H54 (cell line): ENCODE data around the gene TMEM213.
A peak's percentile ranks its signal among the peaks of the same experiment; 100 is the strongest.

ENCODE experiments used
- DNase-seq: peaks from one replicate; pipeline ENCODE4 v3.0.0; 2011; ENCODE audit warnings: low spot score, mixed read lengths; ENCODE audit not compliant: insufficient read length
- FAIRE-seq: peaks from 3 replicates; lab custom pipeline; 2011; peaks lifted over from hg19 to GRCh38; lab: Jason Lieb, UNC
- POLR2A ChIP-seq: IDR thresholded peaks from 2 replicates; pipeline ENCODE4 v1.6.1; 2011; ENCODE audit warnings: low read depth, mild to moderate bottlenecking, low read length

The TMEM213 gene

DNA sequence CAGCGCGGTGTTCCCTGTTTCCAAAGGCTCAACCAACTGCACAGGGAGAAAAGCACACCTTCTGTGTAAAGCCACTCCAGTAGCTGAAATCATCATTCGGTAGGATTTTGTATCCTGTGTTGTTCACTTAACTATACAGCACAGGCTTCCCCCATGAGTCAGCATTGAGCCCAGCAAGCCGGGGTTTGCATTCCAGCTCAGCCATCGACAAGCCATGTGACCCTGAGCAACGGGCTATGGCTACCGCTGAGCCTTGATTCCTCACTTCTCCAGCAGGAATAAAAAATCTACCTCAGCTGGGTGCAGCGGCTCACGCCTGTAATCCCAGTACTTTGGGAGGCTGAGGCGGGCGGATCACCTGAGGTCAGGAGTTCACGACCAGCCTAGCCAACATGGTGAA is 44.3 kb downstream of the TMEM213 start:
- DNase-seq (peak; percentile 80), FAIRE-seq (peak; percentile 93)
- no peak for TF ChIP-seq POLR2A

DNA sequence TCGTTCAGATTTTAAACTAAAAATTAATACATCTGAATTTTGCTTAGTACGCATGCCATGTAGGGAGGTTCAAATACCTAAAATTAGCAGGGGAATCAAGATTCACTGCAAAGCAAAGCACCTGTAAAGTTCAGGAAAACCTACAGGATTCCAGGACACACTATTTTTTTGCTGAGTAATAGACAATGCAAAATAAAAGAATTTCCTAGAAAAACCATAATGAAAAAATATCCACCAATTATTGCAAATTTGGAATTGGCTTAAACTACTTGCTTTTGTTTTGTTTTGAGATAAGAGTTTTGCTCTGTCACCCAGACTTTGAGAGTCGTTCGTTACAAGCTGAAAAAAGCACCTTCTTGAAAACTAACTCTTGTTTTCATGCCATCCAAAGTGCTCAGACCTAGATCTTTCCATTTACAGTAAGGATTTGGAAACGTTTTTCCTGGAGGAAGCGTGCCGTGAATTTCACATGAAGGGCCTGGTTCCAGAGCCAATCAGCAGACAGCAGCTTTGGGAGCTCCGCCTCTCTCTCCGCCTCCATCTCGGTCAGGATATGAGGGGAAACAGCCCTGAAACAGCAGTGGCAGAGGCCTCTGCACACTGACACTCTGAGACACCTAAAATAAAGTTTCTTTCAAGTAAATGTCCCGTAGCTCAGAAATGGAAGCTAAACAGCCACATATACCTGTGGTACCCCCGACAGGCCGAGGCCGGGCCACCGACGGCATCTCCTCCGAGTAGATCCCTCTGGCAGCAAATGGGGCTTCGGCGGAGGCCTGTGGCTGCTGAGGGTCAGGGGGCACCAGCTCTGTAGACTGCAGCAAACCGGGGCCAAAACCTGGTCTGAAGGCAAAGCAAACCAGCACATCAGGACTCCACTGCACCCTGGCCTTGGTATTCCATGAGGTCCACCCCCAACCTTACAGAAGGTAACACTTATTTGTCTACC is 46.1 kb downstream of the TMEM213 start:
- DNase-seq, result no peak

DNA sequence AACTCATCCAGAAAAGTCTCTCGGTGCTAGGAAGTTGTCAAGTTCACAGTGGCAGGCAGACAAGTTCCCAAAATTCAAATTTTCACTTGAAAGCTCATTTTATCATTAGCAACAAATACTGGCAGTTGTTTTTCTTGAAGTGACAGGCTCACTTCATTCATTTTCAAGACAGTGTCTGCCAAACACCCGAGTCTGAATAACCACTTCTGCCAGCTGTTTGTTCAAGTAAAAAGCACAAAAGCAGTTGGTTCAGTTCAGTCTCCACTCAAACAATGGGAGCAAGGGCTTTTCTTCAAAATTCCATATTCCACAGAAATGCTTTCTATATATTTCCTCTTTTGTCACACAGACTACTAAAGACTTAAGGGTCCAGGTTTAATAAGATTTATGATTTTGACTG is 47.9 kb downstream of the TMEM213 start:
- TF ChIP-seq POLR2A, result no peak
- DNase-seq (no peak), FAIRE-seq (no peak)

More for the DNA sequence above, 46.1 kb downstream of the TMEM213 start:
- FAIRE-seq, result no peak
- TF ChIP-seq POLR2A, result no peak

DNA sequence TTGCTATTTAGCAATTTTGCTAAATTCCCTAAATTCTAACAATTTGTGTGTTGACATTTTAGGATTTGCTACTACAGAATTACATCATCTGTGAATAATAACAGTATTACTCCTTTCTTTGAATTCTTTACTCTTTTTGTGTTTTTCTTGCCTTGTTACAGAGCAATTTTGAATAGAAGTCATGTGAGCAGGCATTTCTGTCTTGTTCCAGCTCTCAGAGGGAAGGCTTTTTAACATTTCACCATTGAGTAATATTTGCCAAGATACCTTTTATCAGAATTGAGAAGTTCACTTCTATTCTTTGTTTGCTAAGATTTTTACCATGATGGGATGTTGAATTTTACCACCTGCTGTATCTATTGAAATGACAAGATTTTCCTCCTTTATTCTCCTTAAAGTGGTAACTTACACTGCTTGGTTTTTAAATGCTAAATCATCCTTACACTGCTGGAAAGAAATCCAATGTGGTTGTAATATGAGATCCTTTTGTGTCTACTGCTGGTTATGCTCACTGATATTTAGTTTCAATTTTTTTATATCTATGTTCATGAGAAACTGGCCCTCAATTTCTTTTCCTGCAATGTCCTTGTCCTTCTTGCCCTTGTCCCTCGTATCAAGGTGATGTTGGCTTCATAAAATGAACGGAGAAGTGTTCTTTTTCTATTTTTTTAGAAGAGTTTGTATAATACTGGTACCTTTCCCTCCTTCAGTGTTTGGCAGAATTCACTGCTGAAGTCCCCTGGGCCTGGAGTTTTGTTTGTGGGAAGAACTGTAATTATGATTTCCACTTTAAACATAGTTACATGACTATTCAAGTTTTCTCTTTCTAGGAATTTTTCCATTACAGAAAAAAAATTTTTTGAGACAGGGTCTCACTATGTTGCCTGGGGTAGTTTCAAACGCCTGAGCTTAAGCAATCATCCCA is 50.5 kb downstream of the TMEM213 start:
- no peak for TF ChIP-seq POLR2A
- DNase-seq (no peak), FAIRE-seq (no peak)

DNA sequence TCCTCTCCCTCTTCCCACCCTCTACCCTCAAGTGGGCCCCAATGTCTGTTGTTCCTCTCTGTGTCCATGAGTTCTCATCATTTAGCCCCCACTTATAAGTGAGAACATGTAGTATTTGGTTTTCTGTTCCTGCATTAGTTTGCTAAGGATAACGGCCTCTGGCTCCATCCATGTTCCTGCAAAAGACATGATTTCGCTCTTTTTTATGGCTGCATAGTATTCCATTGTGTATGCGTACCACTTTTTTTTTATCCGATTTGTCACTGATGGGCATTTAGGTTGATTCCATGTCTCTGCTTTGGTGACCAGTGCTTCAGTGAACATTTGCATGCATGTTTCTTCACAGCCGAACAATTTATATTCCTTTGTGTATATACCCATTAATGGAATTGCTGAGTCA is 51.9 kb downstream of the TMEM213 start:
- TF ChIP-seq POLR2A, result no peak
- DNase-seq (no peak), FAIRE-seq (no peak)

DNA sequence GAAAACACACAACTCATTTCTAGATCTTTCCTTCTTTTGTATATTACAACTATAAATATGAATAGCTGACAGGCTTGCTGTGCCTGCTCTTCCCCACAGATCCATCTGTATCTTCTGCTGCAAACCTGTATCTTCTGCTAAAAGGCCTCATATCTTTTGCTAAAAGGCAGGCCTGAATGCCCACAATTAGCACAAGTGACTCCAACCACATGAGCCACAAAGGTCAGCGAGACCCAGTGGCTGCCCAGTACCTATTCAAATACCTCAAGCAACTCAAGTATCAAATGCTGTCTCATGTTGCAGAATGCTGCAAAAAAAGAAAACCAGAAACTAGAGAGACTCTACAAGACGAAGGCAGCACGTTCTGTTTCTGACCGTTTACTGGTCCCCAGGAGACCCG is 54.7 kb downstream of the TMEM213 start:
- DNase-seq (no peak), FAIRE-seq (no peak)
- TF ChIP-seq POLR2A, result no peak

DNA sequence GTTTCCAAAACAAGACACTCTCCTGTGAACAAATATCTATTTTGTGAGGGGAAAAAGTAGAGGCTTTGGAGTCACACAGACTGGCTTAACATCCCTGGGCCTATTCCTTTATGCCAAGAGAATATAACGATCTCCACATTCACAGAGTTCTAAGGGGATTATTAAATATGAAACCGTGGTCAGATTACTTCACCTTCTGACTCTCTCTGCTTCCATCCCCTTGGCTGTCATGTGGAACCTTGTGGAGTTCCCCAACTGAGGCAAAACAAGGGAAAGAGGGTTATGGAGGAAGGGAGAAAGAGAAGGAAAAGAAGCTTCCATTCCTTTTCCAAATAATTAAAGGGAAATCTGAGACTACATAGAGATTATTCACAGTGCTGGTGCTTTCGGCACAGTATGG is 55.7 kb downstream of the TMEM213 start:
- no peak for FAIRE-seq
- TF ChIP-seq POLR2A, result no peak
- DNase-seq, result no peak

DNA sequence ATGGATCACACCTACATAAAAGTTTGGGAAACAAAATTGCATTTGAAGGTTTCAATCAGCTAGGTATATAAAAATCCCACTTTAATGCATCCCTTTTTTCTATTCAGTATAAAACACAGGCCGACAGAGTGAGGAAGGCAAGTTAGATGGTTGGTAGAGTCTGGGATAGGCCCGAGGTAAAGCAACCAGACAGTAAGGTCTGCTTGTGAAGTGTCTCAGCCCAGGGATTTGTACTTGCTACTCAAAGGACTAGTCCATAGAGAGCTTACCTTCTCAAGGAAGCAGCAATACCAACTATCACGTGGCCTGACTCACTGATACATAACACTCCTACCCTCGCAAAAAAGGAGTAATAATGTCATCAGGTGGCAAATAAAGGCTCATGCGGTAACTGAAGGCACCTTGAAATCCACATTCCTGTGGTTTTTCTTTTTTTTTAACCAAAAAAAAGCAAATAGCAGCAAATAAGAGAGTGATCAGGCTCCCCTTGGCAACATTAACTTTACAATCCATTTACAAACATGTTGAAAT is 56.4 kb downstream of the TMEM213 start:
- FAIRE-seq (no peak), DNase-seq (no peak)
- TF ChIP-seq POLR2A, result no peak

DNA sequence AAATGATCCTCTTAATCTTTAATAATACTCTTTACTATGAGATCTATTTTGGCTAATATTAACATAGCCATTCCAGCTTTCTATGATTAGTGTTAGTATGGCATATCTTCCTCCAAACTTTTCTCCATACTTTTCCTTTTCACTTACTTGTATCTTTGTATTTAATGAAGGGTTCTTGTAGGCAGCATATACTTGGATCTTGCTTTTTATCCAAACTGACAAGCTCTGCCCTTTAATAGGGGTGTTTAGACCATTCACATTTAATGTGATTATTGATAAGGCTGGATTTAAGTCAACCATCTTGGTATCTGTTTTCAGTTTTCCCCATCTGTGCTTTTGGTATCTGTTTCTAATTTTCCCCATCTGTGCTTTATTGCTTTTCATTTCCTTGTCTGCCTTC is 59.9 kb downstream of the TMEM213 start:
- DNase-seq (no peak), FAIRE-seq (no peak)
- no peak for TF ChIP-seq POLR2A

DNA sequence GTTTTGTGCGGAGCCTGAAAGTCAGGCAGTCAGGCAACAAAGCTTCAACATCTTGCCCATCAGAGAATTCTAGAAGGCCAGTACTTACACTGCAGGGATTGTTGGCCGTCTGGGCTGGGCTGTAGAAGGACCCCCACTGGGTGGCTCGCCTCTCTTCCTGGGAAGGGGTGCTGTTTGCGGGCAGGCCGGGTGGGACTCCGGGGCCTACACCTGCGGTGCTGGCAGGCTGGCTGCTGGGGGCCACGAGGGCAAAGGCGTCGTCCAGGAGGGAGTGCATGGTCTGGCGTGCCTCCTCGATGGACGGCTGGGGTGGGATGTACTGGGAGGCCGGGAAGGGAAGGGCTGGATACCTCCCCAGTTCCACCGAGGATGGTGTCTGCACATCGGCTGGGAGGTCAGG is 63.3 kb downstream of the TMEM213 start:
- DNase-seq (no peak), FAIRE-seq (no peak)
- no peak for TF ChIP-seq POLR2A

DNA sequence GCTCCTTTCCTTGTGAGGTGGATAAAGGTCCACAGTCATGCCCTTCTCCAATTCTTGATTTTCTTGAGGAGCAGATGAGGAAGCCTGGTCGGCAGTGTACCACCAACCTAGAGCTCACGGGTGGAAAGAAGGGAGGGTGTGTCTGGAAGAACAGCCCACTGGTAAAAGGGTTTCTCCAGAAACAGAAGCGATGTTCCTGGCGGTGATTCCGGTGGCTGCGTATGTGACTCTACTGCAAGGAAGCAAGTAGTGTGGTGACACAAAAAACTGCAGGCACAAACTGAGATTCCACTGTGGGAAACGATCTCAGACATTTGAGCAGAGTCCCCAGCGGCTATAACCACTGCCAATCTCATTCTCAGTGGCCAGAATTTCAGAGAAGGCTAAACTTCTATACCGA is 66.1 kb downstream of the TMEM213 start:
- no peak for TF ChIP-seq POLR2A
- FAIRE-seq (no peak), DNase-seq (no peak)

DNA sequence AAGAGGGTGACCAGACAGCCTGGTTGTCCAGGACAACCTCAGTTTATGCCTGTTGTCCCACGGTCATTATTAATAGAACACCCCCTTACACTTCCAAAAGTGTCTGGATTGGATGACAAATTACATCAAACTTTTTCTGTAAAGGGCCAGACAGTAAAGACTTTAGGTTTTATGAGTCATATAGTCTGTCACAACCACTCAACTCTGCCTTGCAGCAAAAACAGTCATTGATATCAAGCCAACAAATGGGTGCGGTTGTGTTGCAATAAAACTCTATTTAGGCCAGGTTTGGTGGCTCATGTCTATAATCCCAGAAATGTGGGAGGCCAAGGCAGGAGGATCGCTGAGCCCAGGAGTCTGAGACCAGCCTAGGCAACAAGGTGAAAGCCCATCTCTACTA is 66.9 kb downstream of the TMEM213 start:
- DNase-seq (peak; percentile 58), FAIRE-seq (no peak)
- no peak for TF ChIP-seq POLR2A

DNA sequence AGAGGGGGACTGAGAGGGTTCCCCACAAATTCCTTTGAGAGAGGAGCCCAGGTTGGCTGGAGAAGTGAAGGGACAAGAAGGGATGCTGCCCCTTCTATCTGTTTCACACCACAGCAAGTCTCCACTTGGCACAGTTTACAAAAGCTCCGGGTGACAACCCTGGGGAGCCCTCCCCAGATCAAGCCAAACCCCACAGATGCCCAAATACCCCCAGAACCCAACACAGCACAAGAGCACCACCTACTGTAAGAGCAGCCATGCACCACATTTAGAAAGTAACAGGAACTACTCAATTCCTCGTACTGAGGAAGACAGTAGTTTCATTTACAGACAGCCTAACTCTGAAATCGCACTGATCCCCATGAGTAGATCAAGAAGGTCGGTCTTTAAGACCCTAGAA is 68.0 kb downstream of the TMEM213 start:
- DNase-seq, result peak; percentile 30
- FAIRE-seq, result no peak
- TF ChIP-seq POLR2A, result no peak

DNA sequence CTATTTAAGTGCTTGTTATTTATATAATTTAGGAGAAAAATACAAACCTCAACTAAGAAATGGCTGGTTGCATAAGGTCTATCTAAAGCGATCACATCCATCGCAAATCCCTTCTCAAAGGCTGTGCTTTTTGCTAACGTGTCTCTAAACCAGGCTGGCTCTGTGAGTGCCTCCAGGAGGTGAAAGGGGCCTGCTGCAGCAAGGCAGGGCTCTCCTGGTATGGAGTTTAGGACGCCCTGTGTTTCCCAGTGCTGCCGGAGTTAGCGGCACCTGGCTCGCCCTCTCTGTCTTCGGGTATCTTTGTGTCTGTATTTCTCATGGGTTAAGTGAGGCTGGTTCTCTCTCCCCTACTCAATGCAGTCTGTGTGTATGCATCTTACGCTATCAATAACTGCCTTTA is 68.6 kb downstream of the TMEM213 start:
- no peak for DNase-seq
- TF ChIP-seq POLR2A, result no peak
- FAIRE-seq, result no peak
